ENCODE results near the gene PLCXD3. TPM values are rescaled to one million over a fixed set of nuclear protein-coding genes. Genes with fewer than 3 reads are reported as not detected.
A peak's percentile ranks its signal among the peaks of the same experiment; 100 is the strongest.

The PLCXD3 gene
- total RNA-seq, 1 donor from 2014 or later = 1.2 TPM

GRCh38 chr5:41291323-41291722 is 219.1 kb downstream of the PLCXD3 start:
- ATAC-seq = no peak

GRCh38 chr5:41290810-41291209 is 219.6 kb downstream of the PLCXD3 start:
- ATAC-seq (no peak), DNase-seq (ENCODE audit: low spot score) (no peak)

More at GRCh38 chr5:41291323-41291722, 219.1 kb downstream of the PLCXD3 start:
- no peak for DNase-seq (ENCODE audit: low spot score)

GRCh38 chr5:41289970-41290464 is 220.4 kb downstream of the PLCXD3 start:
- ATAC-seq (no peak), DNase-seq (ENCODE audit: low spot score) (no peak)

- DNase-seq (ENCODE audit: low spot score) (no peak), ATAC-seq (no peak)
These were observed 223.7 kb downstream of the PLCXD3 start for GRCh38 chr5:41286696-41287095.

- DNase-seq (ENCODE audit: low spot score) = no peak
- no peak for ATAC-seq
These were observed 224.2 kb downstream of the PLCXD3 start for GRCh38 chr5:41286165-41286564.

GRCh38 chr5:41284938-41285337 is 225.5 kb downstream of the PLCXD3 start:
- DNase-seq (ENCODE audit: low spot score) (no peak), ATAC-seq (no peak)

GRCh38 chr5:41281215-41281810 is 229.1 kb downstream of the PLCXD3 start:
- DNase-seq (ENCODE audit: low spot score) (no peak), ATAC-seq (no peak)

GRCh38 chr5:41279040-41279439 is 231.4 kb downstream of the PLCXD3 start:
- ATAC-seq = no peak

GRCh38 chr5:41277476-41278245 is 232.7 kb downstream of the PLCXD3 start:
- DNase-seq (ENCODE audit: low spot score) (no peak), ATAC-seq (no peak)

More at GRCh38 chr5:41279040-41279439, 231.4 kb downstream of the PLCXD3 start:
- DNase-seq (ENCODE audit: low spot score) = no peak

GRCh38 chr5:41275813-41276512 is 234.4 kb downstream of the PLCXD3 start:
- DNase-seq (ENCODE audit: low spot score) = no peak
- no peak for ATAC-seq

- DNase-seq (ENCODE audit: low spot score) (peak; percentile 52), ATAC-seq (peak; percentile 100)
These were observed 239.8 kb downstream of the PLCXD3 start for GRCh38 chr5:41270423-41271251.

- no peak for ATAC-seq
- DNase-seq (ENCODE audit: low spot score) = no peak
These were observed 241.5 kb downstream of the PLCXD3 start for GRCh38 chr5:41268894-41269293.

- DNase-seq (ENCODE audit: low spot score) (no peak), ATAC-seq (no peak)
These were observed 244.0 kb downstream of the PLCXD3 start for GRCh38 chr5:41266377-41266776.

GRCh38 chr5:41264019-41264418 is 246.4 kb downstream of the PLCXD3 start:
- DNase-seq (ENCODE audit: low spot score) = no peak
- peak; percentile 77 for ATAC-seq

- ATAC-seq = no peak
- DNase-seq (ENCODE audit: low spot score) = no peak
These were observed 247.1 kb downstream of the PLCXD3 start for GRCh38 chr5:41263335-41263734.
